Testis (tissue), 2 donors: ENCODE data around the gene CEP83.

Source experiments
- CTCF ChIP-seq, 3 experiments: fragments of 450-650 bp in 2 of 3; fragments of 200-600 bp in 1 of 3; sonication (generic) in 1 of 3; IDR thresholded peaks; one replicate each; pipeline ENCODE4 v1.5.1; 2016 to 2019; ENCODE audit warnings: antibody characterized with exemption in 3 of 3, mild to moderate bottlenecking in 2 of 3, moderate library complexity in 1 of 3
- POLR2A ChIP-seq: fragments of 450-650 bp; IDR thresholded peaks from one replicate; pipeline ENCODE4 v1.6.1; 2017; ENCODE audit warnings: antibody characterized with exemption, mild to moderate bottlenecking, moderate library complexity

- TF ChIP-seq CTCF (IDR thresholded peaks at IDR 0.05) (no peak), POLR2A (no peak)
Observed at GRCh38 chr12:94338006-94338794, 121.5 kb downstream of the CEP83 start.
